Stimulated activated naive CD4-positive, alpha-beta T cell (primary cell): Measurements from ENCODE around the gene FOXJ2.
"Not testable (repeated sequence)": the region's sequence is repeated elsewhere in the genome, so short reads cannot be mapped to it uniquely, and the experiment has no call there.

Experiments used
- DNase-seq, 6 experiments: peaks; one replicate each; lab custom pipeline; 2025; lab: John Stamatoyannopoulos, UW

FOXJ2 gene

GRCh38 chr12:8030189-8030588, 2.3 kb upstream of the FOXJ2 start:
- no peak for DNase-seq

GRCh38 chr12:8031017-8031416, 1.5 kb upstream of the FOXJ2 start:
- DNase-seq: not testable (repeated sequence)

- DNase-seq: peak in 2 of 6 experiments; percentile 5 to 45
Observed at GRCh38 chr12:8031872-8032241, 659 bp upstream of the FOXJ2 start.

GRCh38 chr12:8033153-8034044, 883 bp downstream of the FOXJ2 start:
- DNase-seq: peak in 5 of 6 experiments; percentile 34 to 63 (median 44)

GRCh38 chr12:8034802-8035201, 2.3 kb downstream of the FOXJ2 start:
- DNase-seq: peak in 1 of 6 experiments; percentile 21

GRCh38 chr12:8035440-8036010, 3.0 kb downstream of the FOXJ2 start:
- DNase-seq: no peak

- no peak for DNase-seq
Observed at GRCh38 chr12:8036346-8036745, 3.8 kb downstream of the FOXJ2 start.

GRCh38 chr12:8037046-8037663, 4.6 kb downstream of the FOXJ2 start:
- peak in 2 of 6 experiments; percentile 11 to 15 for DNase-seq

GRCh38 chr12:8037947-8038346, 5.4 kb downstream of the FOXJ2 start:
- DNase-seq: no peak

- DNase-seq: peak in 1 of 6 experiments; percentile 10
Observed at GRCh38 chr12:8038659-8039114, 6.2 kb downstream of the FOXJ2 start.

GRCh38 chr12:8040791-8041190, 8.3 kb downstream of the FOXJ2 start:
- DNase-seq: no peak

GRCh38 chr12:8045952-8046944, 13.7 kb downstream of the FOXJ2 start:
- peak; percentile 53 to 82 (median 72) for DNase-seq

- no peak for DNase-seq
Observed at GRCh38 chr12:8047842-8048241, 15.3 kb downstream of the FOXJ2 start.

- DNase-seq: no peak
Observed at GRCh38 chr12:8048906-8049305, 16.4 kb downstream of the FOXJ2 start.

GRCh38 chr12:8050600-8051250, 18.2 kb downstream of the FOXJ2 start:
- DNase-seq: no peak

- DNase-seq: no peak
Observed at GRCh38 chr12:8052679-8053078, 20.2 kb downstream of the FOXJ2 start.

GRCh38 chr12:8054816-8055215, 22.3 kb downstream of the FOXJ2 start:
- DNase-seq: no peak

GRCh38 chr12:8057306-8057705, 24.8 kb downstream of the FOXJ2 start:
- DNase-seq: no peak

- no peak for DNase-seq
Observed at GRCh38 chr12:8057839-8058238, 25.3 kb downstream of the FOXJ2 start.

GRCh38 chr12:8058506-8058905, 26.0 kb downstream of the FOXJ2 start:
- no peak for DNase-seq

- no peak for DNase-seq
Observed at GRCh38 chr12:8064131-8064530, 31.6 kb downstream of the FOXJ2 start.
